ENCODE measurements around the gene DPH1.

Gene DPH1

GRCh38 chr17:2057175-2057759, 27.3 kb downstream of the DPH1 start:
- ATAC-seq (no peak), DNase-seq (peak; percentile 18)
- H3K27me3 Mint-ChIP-seq: peaks cover 23% of the 10 kb centered on the region
- no peaks in the 10 kb centered on the region for H3K9me3 Mint-ChIP-seq
- H3K27ac Mint-ChIP-seq: no peak overlapping the region
- peaks cover 21% of the 10 kb centered on the region for H3K36me3 Mint-ChIP-seq (ENCODE audit: low read depth)
- peaks cover 27% of the 10 kb centered on the region for H3K4me1 Mint-ChIP-seq
- H3K4me3 Mint-ChIP-seq: no peak overlapping the region

GRCh38 chr17:2057760-2058585, 28.0 kb downstream of the DPH1 start:
- Mint-ChIP-seq H3K4me3 (no peak overlapping the region), H3K4me1 (peaks cover 26% of the 10 kb centered on the region), H3K36me3 (ENCODE audit: low read depth) (peaks cover 25% of the 10 kb centered on the region), H3K9me3 (no peaks in the 10 kb centered on the region), H3K27ac (no peak overlapping the region), H3K27me3 (peaks cover 21% of the 10 kb centered on the region)
- no peak for ATAC-seq
- DNase-seq: peak; percentile 31

- peaks cover 17% of the 10 kb centered on the region for H3K27me3 Mint-ChIP-seq
Measured at GRCh38 chr17:2058586-2059546, 28.9 kb downstream of the DPH1 start.

GRCh38 chr17:2059547-2060384, 29.8 kb downstream of the DPH1 start:
- Mint-ChIP-seq H3K36me3 (ENCODE audit: low read depth) (peaks cover 35% of the 10 kb centered on the region), H3K27me3 (peaks cover 15% of the 10 kb centered on the region), H3K4me3 (no peak overlapping the region), H3K4me1 (peaks cover 16% of the 10 kb centered on the region), H3K27ac (no peak overlapping the region), H3K9me3 (no peaks in the 10 kb centered on the region)
- DNase-seq (no peak), ATAC-seq (no peak)

More at GRCh38 chr17:2058586-2059546, 28.9 kb downstream of the DPH1 start:
- H3K4me3 Mint-ChIP-seq: no peak overlapping the region
- no peaks in the 10 kb centered on the region for H3K9me3 Mint-ChIP-seq
- peaks cover 19% of the 10 kb centered on the region for H3K4me1 Mint-ChIP-seq
- H3K36me3 Mint-ChIP-seq (ENCODE audit: low read depth): peaks cover 29% of the 10 kb centered on the region
- H3K27ac Mint-ChIP-seq: no peak overlapping the region
- peak; percentile 6 for ATAC-seq
- peak; percentile 81 for DNase-seq

- Mint-ChIP-seq H3K27ac (no peak overlapping the region), H3K27me3 (peaks cover 15% of the 10 kb centered on the region), H3K9me3 (no peaks in the 10 kb centered on the region), H3K4me1 (peaks cover 18% of the 10 kb centered on the region), H3K36me3 (ENCODE audit: low read depth) (peaks cover 37% of the 10 kb centered on the region), H3K4me3 (no peak overlapping the region)
- ATAC-seq (no peak), DNase-seq (no peak)
Measured at GRCh38 chr17:2060385-2060658, 30.4 kb downstream of the DPH1 start.

- DNase-seq (no peak), ATAC-seq (no peak)
- no peak overlapping the region for H3K4me3 Mint-ChIP-seq
- H3K36me3 Mint-ChIP-seq (ENCODE audit: low read depth): peaks cover 37% of the 10 kb centered on the region
- H3K4me1 Mint-ChIP-seq: peaks cover 18% of the 10 kb centered on the region
- H3K27me3 Mint-ChIP-seq: peaks cover 15% of the 10 kb centered on the region
- no peaks in the 10 kb centered on the region for H3K9me3 Mint-ChIP-seq
- no peak overlapping the region for H3K27ac Mint-ChIP-seq
Measured at GRCh38 chr17:2060681-2061440, 30.9 kb downstream of the DPH1 start.

- H3K27me3 Mint-ChIP-seq: peaks cover 15% of the 10 kb centered on the region
- no peak overlapping the region for H3K27ac Mint-ChIP-seq
- no peak for ATAC-seq
- H3K9me3 Mint-ChIP-seq: no peaks in the 10 kb centered on the region
- H3K4me1 Mint-ChIP-seq: peaks cover 17% of the 10 kb centered on the region
- H3K36me3 Mint-ChIP-seq (ENCODE audit: low read depth): peaks cover 41% of the 10 kb centered on the region
- no peak overlapping the region for H3K4me3 Mint-ChIP-seq
- DNase-seq: no peak
Measured at GRCh38 chr17:2061441-2061958, 31.5 kb downstream of the DPH1 start.

GRCh38 chr17:2062571-2063183, 32.7 kb downstream of the DPH1 start:
- peaks cover 43% of the 10 kb centered on the region for H3K36me3 Mint-ChIP-seq (ENCODE audit: low read depth)
- H3K27ac Mint-ChIP-seq: no peak overlapping the region
- no peak overlapping the region for H3K4me3 Mint-ChIP-seq
- DNase-seq: no peak
- no peak for ATAC-seq
- H3K9me3 Mint-ChIP-seq: no peaks in the 10 kb centered on the region
- H3K4me1 Mint-ChIP-seq: peaks cover 15% of the 10 kb centered on the region
- peaks cover 15% of the 10 kb centered on the region for H3K27me3 Mint-ChIP-seq

GRCh38 chr17:2063261-2064146, 33.6 kb downstream of the DPH1 start:
- Mint-ChIP-seq H3K4me3 (no peak overlapping the region), H3K27me3 (peaks cover 12% of the 10 kb centered on the region), H3K9me3 (no peaks in the 10 kb centered on the region), H3K4me1 (peaks cover 17% of the 10 kb centered on the region), H3K36me3 (ENCODE audit: low read depth) (peaks cover 43% of the 10 kb centered on the region), H3K27ac (peak overlapping the region; percentile 29)
- DNase-seq (no peak), ATAC-seq (no peak)

GRCh38 chr17:2064147-2064489, 34.2 kb downstream of the DPH1 start:
- DNase-seq: no peak
- peaks cover 12% of the 10 kb centered on the region for H3K27me3 Mint-ChIP-seq
- H3K9me3 Mint-ChIP-seq: no peaks in the 10 kb centered on the region
- no peak overlapping the region for H3K4me3 Mint-ChIP-seq
- H3K4me1 Mint-ChIP-seq: peaks cover 23% of the 10 kb centered on the region
- no peak for ATAC-seq
- H3K36me3 Mint-ChIP-seq (ENCODE audit: low read depth): peaks cover 49% of the 10 kb centered on the region
- peak overlapping the region; percentile 29 for H3K27ac Mint-ChIP-seq

- Mint-ChIP-seq H3K9me3 (no peaks in the 10 kb centered on the region), H3K4me3 (no peak overlapping the region), H3K4me1 (peaks cover 24% of the 10 kb centered on the region), H3K36me3 (ENCODE audit: low read depth) (peaks cover 49% of the 10 kb centered on the region), H3K27me3 (peaks cover 9% of the 10 kb centered on the region), H3K27ac (no peak overlapping the region)
- ATAC-seq (no peak), DNase-seq (no peak)
Measured at GRCh38 chr17:2064520-2064971, 34.6 kb downstream of the DPH1 start.

GRCh38 chr17:2064980-2065785, 35.2 kb downstream of the DPH1 start:
- Mint-ChIP-seq H3K4me3 (no peak overlapping the region), H3K27ac (no peak overlapping the region), H3K27me3 (peaks cover 5% of the 10 kb centered on the region), H3K4me1 (peaks cover 28% of the 10 kb centered on the region), H3K36me3 (ENCODE audit: low read depth) (peaks cover 52% of the 10 kb centered on the region), H3K9me3 (no peaks in the 10 kb centered on the region)
- DNase-seq (peak; percentile 76), ATAC-seq (peak; percentile 35)
